ENCODE measurements around the gene HNRNPAB. TPM values are rescaled to one million over a fixed set of nuclear protein-coding genes. Genes with fewer than 3 reads are reported as not detected.

Gene HNRNPAB
- total and polyA plus RNA-seq, 10 donors, result 55.9 to 144 (median 115) TPM

GRCh38 chr5:178162481-178162880 is 41.9 kb upstream of the HNRNPAB start:
- Histone ChIP-seq H3K4me1 (peaks cover 0 to 12% (median 9%) of the 10 kb centered on the region in 6 donors), H3K27me3 (replicated peaks in 1 of 7) (peaks cover 0 to 39% (median 6%) of the 10 kb centered on the region in 7 donors), H3K36me3 (no peaks in the 10 kb centered on the region), H3K4me3 (no peak overlapping the region), H3K27ac (no peak overlapping the region), H3K9me3 (no peaks in the 10 kb centered on the region)
- WGBS, 5 donors, result 77 to 91% (median 86%) methylated on average over 9 of the region's 9 CpGs
- DNase-seq, result peak; percentile 28
- intact Hi-C loops (cut with DNase I; ENCODE audit: low total_unique reads), result loop anchor here (5.0 kb wide), 1 partner anchor 85 kb away; no protein-coding TSS in a partner anchor
- TF ChIP-seq CTCF (IDR thresholded peaks at IDR 0.05 in 8 of 11, conservative IDR thresholded peaks at IDR 0.05 in 3 of 11), result no peak
- TF ChIP-seq POLR2A (IDR thresholded peaks at IDR 0.05), result no peak
- TF ChIP-seq POLR2AphosphoS5 (IDR thresholded peaks at IDR 0.05), result no peak

- Histone ChIP-seq H3K4me3 (peak overlapping the region in 2 of 8 donors; percentile 25 to 50), H3K27me3 (replicated peaks in 1 of 7) (peaks cover 0 to 39% (median 6%) of the 10 kb centered on the region in 7 donors), H3K27ac (no peak overlapping the region), H3K36me3 (no peaks in the 10 kb centered on the region), H3K4me1 (peaks cover 0 to 12% (median 9%) of the 10 kb centered on the region in 6 donors), H3K9me3 (no peaks in the 10 kb centered on the region)
- intact Hi-C loops (cut with DNase I; ENCODE audit: low total_unique reads), result loop anchor here (5.0 kb wide), 1 partner anchor 87 kb away; no protein-coding TSS in a partner anchor
- 11 to 14% (median 13%) methylated on average over 29 to 33 of the region's 33 CpGs for WGBS, 5 donors
- peak; percentile 96 to 99 (median 99) for TF ChIP-seq CTCF (IDR thresholded peaks at IDR 0.05 in 8 of 11, conservative IDR thresholded peaks at IDR 0.05 in 3 of 11)
- no peak for TF ChIP-seq POLR2A (IDR thresholded peaks at IDR 0.05)
- TF ChIP-seq POLR2AphosphoS5 (IDR thresholded peaks at IDR 0.05), result peak; percentile 50 to 78 (median 67)
- DNase-seq, result peak; percentile 97
Measured at GRCh38 chr5:178163772-178164735, 40.3 kb upstream of the HNRNPAB start.

GRCh38 chr5:178165581-178165980 is 38.8 kb upstream of the HNRNPAB start:
- Histone ChIP-seq H3K4me1 (peaks cover 0 to 12% (median 9%) of the 10 kb centered on the region in 6 donors), H3K27me3 (replicated peaks in 1 of 7) (peaks cover 0 to 39% (median 6%) of the 10 kb centered on the region in 7 donors), H3K4me3 (no peak overlapping the region), H3K27ac (no peak overlapping the region), H3K36me3 (no peaks in the 10 kb centered on the region), H3K9me3 (no peaks in the 10 kb centered on the region)
- TF ChIP-seq POLR2AphosphoS5 (IDR thresholded peaks at IDR 0.05) (no peak), CTCF (IDR thresholded peaks at IDR 0.05 in 8 of 11, conservative IDR thresholded peaks at IDR 0.05 in 3 of 11) (no peak), POLR2A (IDR thresholded peaks at IDR 0.05) (no peak)
- DNase-seq, result no peak
- WGBS, 5 donors, result 38 to 75% (median 59%) methylated on average over 24 to 38 of the region's 38 CpGs
- intact Hi-C loops (cut with DNase I; ENCODE audit: low total_unique reads), result no loop called here

- no peaks in the 10 kb centered on the region for H3K9me3 ChIP-seq
- no peak for DNase-seq
- TF ChIP-seq POLR2AphosphoS5 (IDR thresholded peaks at IDR 0.05), result no peak
- no peak for TF ChIP-seq POLR2A (IDR thresholded peaks at IDR 0.05)
Measured at GRCh38 chr5:178170455-178170854, 33.9 kb upstream of the HNRNPAB start.

More at GRCh38 chr5:178170455-178170854, 33.9 kb upstream of the HNRNPAB start:
- Histone ChIP-seq H3K27me3 (replicated peaks in 1 of 7) (peaks cover 0 to 9% (median 3%) of the 10 kb centered on the region in 7 donors), H3K27ac (no peak overlapping the region), H3K4me3 (no peak overlapping the region), H3K4me1 (no peaks in the 10 kb centered on the region), H3K36me3 (no peaks in the 10 kb centered on the region)
- WGBS, 5 donors, result 90 to 94% (median 93%) methylated on average over 2 of the region's 2 CpGs
- intact Hi-C loops (cut with DNase I; ENCODE audit: low total_unique reads), result no loop called here
